AG20443 (cell line): Measurements from ENCODE around the gene CIB1.
"Not testable (repeated sequence)": the region's sequence is repeated elsewhere in the genome, so short reads cannot be mapped to it uniquely, and the experiment has no call there.

ENCODE experiments used
- DNase-seq: peaks from one replicate; pipeline ENCODE4 v3.0.0; 2012; ENCODE audit warnings: low spot score, mixed read lengths

Gene CIB1

GRCh38 chr15:90233387-90234095 is at the start of gene CIB1:
CIB1 (minus strand) TSS chr15:90233941; CDS start chr15:90233885, 56 bp downstream.
- peak; percentile 100 for DNase-seq

- DNase-seq, result not testable (repeated sequence)
Observed at GRCh38 chr15:90281637-90282036, 47.9 kb upstream of the CIB1 start.

GRCh38 chr15:90280743-90281142 is 47.0 kb upstream of the CIB1 start:
- DNase-seq, result not testable (repeated sequence)

- not testable (repeated sequence) for DNase-seq
Observed at GRCh38 chr15:90278467-90278866, 44.7 kb upstream of the CIB1 start.

- no peak for DNase-seq
Observed at GRCh38 chr15:90271459-90272166, 37.9 kb upstream of the CIB1 start.

GRCh38 chr15:90270502-90271150 is 36.9 kb upstream of the CIB1 start:
- DNase-seq, result no peak

GRCh38 chr15:90268415-90268814 is 34.7 kb upstream of the CIB1 start:
- no peak for DNase-seq

- no peak for DNase-seq
Observed at GRCh38 chr15:90266485-90266884, 32.7 kb upstream of the CIB1 start.

GRCh38 chr15:90266061-90266431 is 32.3 kb upstream of the CIB1 start:
- DNase-seq, result peak; percentile 47

GRCh38 chr15:90265271-90266060 is 31.7 kb upstream of the CIB1 start, which contains the start of gene NGRN:
NGRN (plus strand) TSS chr15:90265672; CDS start chr15:90265713, 41 bp downstream.
- DNase-seq, result peak; percentile 92

GRCh38 chr15:90264671-90265070 is 30.9 kb upstream of the CIB1 start:
- no peak for DNase-seq

GRCh38 chr15:90262426-90262825 is 28.7 kb upstream of the CIB1 start:
- no peak for DNase-seq

GRCh38 chr15:90261811-90262210 is 28.1 kb upstream of the CIB1 start:
- no peak for DNase-seq

GRCh38 chr15:90260731-90261130 is 27.0 kb upstream of the CIB1 start:
- DNase-seq, result not testable (repeated sequence)

GRCh38 chr15:90259524-90259923 is 25.8 kb upstream of the CIB1 start:
- DNase-seq, result no peak

GRCh38 chr15:90257776-90258175 is 24.0 kb upstream of the CIB1 start:
- DNase-seq, result no peak

- DNase-seq, result peak; percentile 96
Observed at GRCh38 chr15:90249203-90249863, 15.6 kb upstream of the CIB1 start, which contains the start of gene TTLL13. TTLL13 (plus strand) TSS chr15:90249556; CDS start chr15:90250631, 1,075 bp downstream.

GRCh38 chr15:90248789-90249202 is 15.1 kb upstream of the CIB1 start:
- no peak for DNase-seq

- no peak for DNase-seq
Observed at GRCh38 chr15:90243943-90244639, 10.3 kb upstream of the CIB1 start.

GRCh38 chr15:90241343-90242192 is 7.8 kb upstream of the CIB1 start:
- DNase-seq, result no peak
